Neural cell (in vitro differentiated cells): Measurements from ENCODE around the gene NBDY. TPM values are rescaled to one million over a fixed set of nuclear protein-coding genes. Genes with fewer than 3 reads are reported as not detected.

Experiments used
- H2AFZ ChIP-seq: fragments of 200-600, 300-800 bp; sonication (generic), shearing (Covaris generic); 2 replicates; pipeline ENCODE4 v1.6.0; 2014; ENCODE audit warnings: low read depth, mild to moderate bottlenecking, antibody characterized with exemption, low read length, moderate library complexity
- H3F3A ChIP-seq: fragments of 200-600 bp; shearing (Covaris generic); 2 replicates; pipeline ENCODE4 v1.6.1; 2016; ENCODE audit warnings: mild to moderate bottlenecking, moderate library complexity, mixed read lengths, antibody characterized with exemption, low read length; ENCODE audit not compliant: insufficient read depth, poor library complexity, severe bottlenecking
- H3K27ac ChIP-seq: fragments of 200-600, 300-800 bp; sonication (generic), shearing (Covaris generic); 2 replicates; pipeline ENCODE4 v1.5.1; 2014; ENCODE audit warnings: mild to moderate bottlenecking, low read length, moderate library complexity
- H3K27me3 ChIP-seq: fragments of 300-800, 200-600 bp; sonication (generic), shearing (Covaris generic); 2 replicates; pipeline ENCODE4 v1.6.0; 2014; ENCODE audit warnings: mild to moderate bottlenecking, low read depth, low read length, moderate library complexity; ENCODE audit not compliant: insufficient read depth
- H3K36me3 ChIP-seq: fragments of 300-800, 200-600 bp; sonication (generic), shearing (Covaris generic); 2 replicates; pipeline ENCODE4 v1.5.1; 2014; ENCODE audit warnings: mild to moderate bottlenecking, antibody characterized with exemption, low read length, moderate library complexity; ENCODE audit not compliant: insufficient read depth
- H3K4me2 ChIP-seq: fragments of 300-800, 200-600 bp; sonication (generic), shearing (Covaris generic); 2 replicates; pipeline ENCODE4 v1.6.0; 2014; ENCODE audit warnings: mild to moderate bottlenecking, low read length
- H3K4me3 ChIP-seq: fragments of 300-800, 200-600 bp; sonication (generic), shearing (Covaris generic); 2 replicates; pipeline ENCODE4 v1.5.1; 2014; ENCODE audit warnings: mild to moderate bottlenecking, low read length, moderate library complexity
- H3K79me2 ChIP-seq: fragments of 200-600 bp; shearing (Covaris generic); replicated peaks from 2 replicates; pipeline ENCODE4 v1.6.0; 2014; ENCODE audit warnings: mild to moderate bottlenecking, low read length, moderate library complexity; ENCODE audit not compliant: insufficient read depth
- H3K9ac ChIP-seq: fragments of 300-800, 200-600 bp; sonication (generic), shearing (Covaris generic); 2 replicates; pipeline ENCODE4 v1.6.1; 2016; ENCODE audit warnings: mild to moderate bottlenecking, low read length, mixed read lengths
- H3K9me2 ChIP-seq: fragments of 200-600 bp; shearing (Covaris generic); 2 replicates; pipeline ENCODE4 v1.6.1; 2016; ENCODE audit warnings: mild to moderate bottlenecking, low read length, mixed read lengths; ENCODE audit not compliant: insufficient read depth
- H3K9me3 ChIP-seq: fragments of 200-600, 300-800 bp; sonication (generic), shearing (Covaris generic); 2 replicates; pipeline ENCODE4 v1.6.1; 2016; ENCODE audit warnings: mild to moderate bottlenecking, mixed run types, low read length, moderate library complexity, mixed read lengths
- H4K20me1 ChIP-seq: fragments of 200-600 bp; shearing (Covaris generic); 2 replicates; pipeline ENCODE4 v1.6.1; 2016; ENCODE audit warnings: mild to moderate bottlenecking, mixed run types; ENCODE audit not compliant: insufficient read depth
- EP300 ChIP-seq: fragments of 450-650 bp; conservative IDR thresholded peaks from 2 replicates; pipeline ENCODE4 v1.6.1; 2014; ENCODE audit warnings: antibody characterized with exemption, mild to moderate bottlenecking, moderate library complexity; ENCODE audit not compliant: poor library complexity, severe bottlenecking
- EZH2 ChIP-seq: fragments of 200-600, 300-800 bp; shearing (Covaris generic), sonication (generic); IDR thresholded peaks from 2 replicates; pipeline ENCODE4 v1.6.1; 2014; ENCODE audit warnings: antibody characterized with exemption, low read length, borderline replicate concordance, mild to moderate bottlenecking; ENCODE audit not compliant: insufficient read depth, poor library complexity, severe bottlenecking
- MXI1 ChIP-seq: fragments of 450-650 bp; conservative IDR thresholded peaks from 2 replicates; pipeline ENCODE4 v1.6.1; 2014; ENCODE audit warnings: antibody characterized with exemption, mild to moderate bottlenecking; ENCODE audit not compliant: poor library complexity, severe bottlenecking
- POLR2AphosphoS5 ChIP-seq: IDR thresholded peaks from 2 replicates; pipeline ENCODE4 v1.6.1; 2012
- RAD21 ChIP-seq: fragments of 450-650 bp; conservative IDR thresholded peaks from 2 replicates; pipeline ENCODE4 v1.6.1; 2014; ENCODE audit warnings: antibody characterized with exemption, mild to moderate bottlenecking, moderate library complexity
- SMC3 ChIP-seq: fragments of 450-650 bp; conservative IDR thresholded peaks from 2 replicates; pipeline ENCODE4 v1.6.1; 2014; ENCODE audit warnings: antibody characterized with exemption, mild to moderate bottlenecking, moderate library complexity; ENCODE audit not compliant: poor library complexity
- TAF1 ChIP-seq: IDR thresholded peaks from 2 replicates; pipeline ENCODE4 v1.6.1; 2012; ENCODE audit warnings: low read depth
- polyA plus RNA-seq: library from polyadenylated mRNA; depleted of rRNA; stranded (reverse); fragments of >200 nt; gene quantifications from 2 replicates; pipeline ENCODE4 v1.2.3, GENCODE V29; 2014
- TF ChIP-seq, protein P1 (sequence below): fragments of 450-650 bp; IDR thresholded peaks from 2 replicates; pipeline ENCODE4 v1.5.1; 2014; ENCODE audit warnings: antibody characterized with exemption, mild to moderate bottlenecking, moderate library complexity; ENCODE audit not compliant: poor library complexity, severe bottlenecking
- TF ChIP-seq, protein P2 (sequence below): IDR thresholded peaks from 2 replicates; pipeline ENCODE4 v1.6.1; 2012; ENCODE audit warnings: borderline replicate concordance

NBDY gene
- polyA plus RNA-seq, 1 donor from 2014 or later: 29.7 TPM

DNA sequence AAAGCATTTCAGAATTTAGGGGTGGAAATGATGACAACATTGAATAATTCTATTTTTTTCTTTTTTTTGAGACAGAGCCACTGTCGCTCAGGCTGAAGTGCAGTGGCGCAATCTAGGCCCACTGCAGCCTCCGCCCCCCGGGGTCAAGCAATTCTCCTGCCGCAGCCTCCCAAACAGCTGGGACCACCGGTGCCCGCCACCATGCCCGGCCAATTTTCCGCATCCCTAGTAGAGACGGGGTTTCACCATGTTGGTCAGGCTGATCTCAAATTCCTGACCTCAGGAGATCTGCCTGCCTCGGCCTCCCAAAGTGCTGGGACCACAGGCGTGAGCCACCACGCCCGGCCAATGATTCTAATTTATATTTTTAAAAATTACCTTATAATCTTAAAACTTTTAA lies 7.2 kb downstream of the NBDY start:
- H4K20me1 ChIP-seq: no peaks in the 10 kb centered on the region
- H3K9ac ChIP-seq: no peak overlapping the region
- H3K9me3 ChIP-seq: no peaks in the 10 kb centered on the region
- no peak overlapping the region for H2AFZ ChIP-seq
- no peak overlapping the region for H3K4me3 ChIP-seq
- H3F3A ChIP-seq: no peaks in the 10 kb centered on the region
- H3K36me3 ChIP-seq: no peaks in the 10 kb centered on the region
- TF ChIP-seq, protein P1, sequence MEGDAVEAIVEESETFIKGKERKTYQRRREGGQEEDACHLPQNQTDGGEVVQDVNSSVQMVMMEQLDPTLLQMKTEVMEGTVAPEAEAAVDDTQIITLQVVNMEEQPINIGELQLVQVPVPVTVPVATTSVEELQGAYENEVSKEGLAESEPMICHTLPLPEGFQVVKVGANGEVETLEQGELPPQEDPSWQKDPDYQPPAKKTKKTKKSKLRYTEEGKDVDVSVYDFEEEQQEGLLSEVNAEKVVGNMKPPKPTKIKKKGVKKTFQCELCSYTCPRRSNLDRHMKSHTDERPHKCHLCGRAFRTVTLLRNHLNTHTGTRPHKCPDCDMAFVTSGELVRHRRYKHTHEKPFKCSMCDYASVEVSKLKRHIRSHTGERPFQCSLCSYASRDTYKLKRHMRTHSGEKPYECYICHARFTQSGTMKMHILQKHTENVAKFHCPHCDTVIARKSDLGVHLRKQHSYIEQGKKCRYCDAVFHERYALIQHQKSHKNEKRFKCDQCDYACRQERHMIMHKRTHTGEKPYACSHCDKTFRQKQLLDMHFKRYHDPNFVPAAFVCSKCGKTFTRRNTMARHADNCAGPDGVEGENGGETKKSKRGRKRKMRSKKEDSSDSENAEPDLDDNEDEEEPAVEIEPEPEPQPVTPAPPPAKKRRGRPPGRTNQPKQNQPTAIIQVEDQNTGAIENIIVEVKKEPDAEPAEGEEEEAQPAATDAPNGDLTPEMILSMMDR: no peak
- no peak overlapping the region for H3K27ac ChIP-seq
- H3K4me2 ChIP-seq: no peak overlapping the region
- H3K9me2 ChIP-seq: no peaks in the 10 kb centered on the region
- no peaks in the 10 kb centered on the region for H3K27me3 ChIP-seq
- H3K79me2 ChIP-seq: peaks cover 19% of the 10 kb centered on the region

DNA sequence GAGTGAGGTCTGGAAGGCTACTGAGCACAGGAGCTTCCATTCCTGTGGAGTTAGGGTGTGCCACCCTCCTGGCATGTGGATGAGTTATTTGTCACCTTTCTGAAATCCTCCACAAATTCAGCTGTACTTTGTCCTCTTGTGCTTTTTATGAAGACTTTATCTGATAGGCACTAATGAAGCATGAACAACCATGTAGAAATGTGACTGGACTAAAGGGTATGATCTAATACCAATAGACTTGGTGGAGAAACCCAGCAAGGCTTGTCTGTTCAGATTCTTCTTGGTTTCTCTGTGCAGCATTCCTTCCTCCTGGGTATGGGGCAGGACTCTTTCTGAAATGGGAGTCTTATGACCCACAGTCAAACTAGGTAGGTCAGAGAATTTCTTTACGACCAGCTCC lies 9.6 kb downstream of the NBDY start:
- Histone ChIP-seq H3K27ac (no peak overlapping the region), H3K36me3 (no peaks in the 10 kb centered on the region), H3F3A (no peaks in the 10 kb centered on the region), H3K4me2 (no peak overlapping the region), H3K9me2 (no peaks in the 10 kb centered on the region), H3K4me3 (no peak overlapping the region), H3K79me2 (peaks cover 14% of the 10 kb centered on the region), H3K27me3 (no peaks in the 10 kb centered on the region), H3K9me3 (no peaks in the 10 kb centered on the region), H4K20me1 (no peaks in the 10 kb centered on the region), H2AFZ (no peak overlapping the region), H3K9ac (no peak overlapping the region)
- TF ChIP-seq POLR2AphosphoS5: no peak
- TF ChIP-seq EP300: no peak
- no peak for TF ChIP-seq SMC3
- TF ChIP-seq, protein P1: no peak
- no peak for TF ChIP-seq RAD21
- TF ChIP-seq, protein P2, sequence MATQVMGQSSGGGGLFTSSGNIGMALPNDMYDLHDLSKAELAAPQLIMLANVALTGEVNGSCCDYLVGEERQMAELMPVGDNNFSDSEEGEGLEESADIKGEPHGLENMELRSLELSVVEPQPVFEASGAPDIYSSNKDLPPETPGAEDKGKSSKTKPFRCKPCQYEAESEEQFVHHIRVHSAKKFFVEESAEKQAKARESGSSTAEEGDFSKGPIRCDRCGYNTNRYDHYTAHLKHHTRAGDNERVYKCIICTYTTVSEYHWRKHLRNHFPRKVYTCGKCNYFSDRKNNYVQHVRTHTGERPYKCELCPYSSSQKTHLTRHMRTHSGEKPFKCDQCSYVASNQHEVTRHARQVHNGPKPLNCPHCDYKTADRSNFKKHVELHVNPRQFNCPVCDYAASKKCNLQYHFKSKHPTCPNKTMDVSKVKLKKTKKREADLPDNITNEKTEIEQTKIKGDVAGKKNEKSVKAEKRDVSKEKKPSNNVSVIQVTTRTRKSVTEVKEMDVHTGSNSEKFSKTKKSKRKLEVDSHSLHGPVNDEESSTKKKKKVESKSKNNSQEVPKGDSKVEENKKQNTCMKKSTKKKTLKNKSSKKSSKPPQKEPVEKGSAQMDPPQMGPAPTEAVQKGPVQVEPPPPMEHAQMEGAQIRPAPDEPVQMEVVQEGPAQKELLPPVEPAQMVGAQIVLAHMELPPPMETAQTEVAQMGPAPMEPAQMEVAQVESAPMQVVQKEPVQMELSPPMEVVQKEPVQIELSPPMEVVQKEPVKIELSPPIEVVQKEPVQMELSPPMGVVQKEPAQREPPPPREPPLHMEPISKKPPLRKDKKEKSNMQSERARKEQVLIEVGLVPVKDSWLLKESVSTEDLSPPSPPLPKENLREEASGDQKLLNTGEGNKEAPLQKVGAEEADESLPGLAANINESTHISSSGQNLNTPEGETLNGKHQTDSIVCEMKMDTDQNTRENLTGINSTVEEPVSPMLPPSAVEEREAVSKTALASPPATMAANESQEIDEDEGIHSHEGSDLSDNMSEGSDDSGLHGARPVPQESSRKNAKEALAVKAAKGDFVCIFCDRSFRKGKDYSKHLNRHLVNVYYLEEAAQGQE: no peak
- TF ChIP-seq MXI1: no peak
- no peak for TF ChIP-seq EZH2
- TF ChIP-seq TAF1: no peak
